HG03139 (cell line): ENCODE data around the gene VPS37B.
A peak's percentile ranks its signal among the peaks of the same experiment; 100 is the strongest.

Source experiments
- ATAC-seq: cut with Tn5 transposase; IDR thresholded peaks from one replicate; pipeline ENCODE4 v1.9.1; 2021; ENCODE audit not compliant: unreplicated experiment

The VPS37B gene

GRCh38 chr12:122842505-122843405, 53.2 kb downstream of the VPS37B start:
- no peak for ATAC-seq

GRCh38 chr12:122841544-122842321, 54.2 kb downstream of the VPS37B start:
- ATAC-seq = no peak

DNA sequence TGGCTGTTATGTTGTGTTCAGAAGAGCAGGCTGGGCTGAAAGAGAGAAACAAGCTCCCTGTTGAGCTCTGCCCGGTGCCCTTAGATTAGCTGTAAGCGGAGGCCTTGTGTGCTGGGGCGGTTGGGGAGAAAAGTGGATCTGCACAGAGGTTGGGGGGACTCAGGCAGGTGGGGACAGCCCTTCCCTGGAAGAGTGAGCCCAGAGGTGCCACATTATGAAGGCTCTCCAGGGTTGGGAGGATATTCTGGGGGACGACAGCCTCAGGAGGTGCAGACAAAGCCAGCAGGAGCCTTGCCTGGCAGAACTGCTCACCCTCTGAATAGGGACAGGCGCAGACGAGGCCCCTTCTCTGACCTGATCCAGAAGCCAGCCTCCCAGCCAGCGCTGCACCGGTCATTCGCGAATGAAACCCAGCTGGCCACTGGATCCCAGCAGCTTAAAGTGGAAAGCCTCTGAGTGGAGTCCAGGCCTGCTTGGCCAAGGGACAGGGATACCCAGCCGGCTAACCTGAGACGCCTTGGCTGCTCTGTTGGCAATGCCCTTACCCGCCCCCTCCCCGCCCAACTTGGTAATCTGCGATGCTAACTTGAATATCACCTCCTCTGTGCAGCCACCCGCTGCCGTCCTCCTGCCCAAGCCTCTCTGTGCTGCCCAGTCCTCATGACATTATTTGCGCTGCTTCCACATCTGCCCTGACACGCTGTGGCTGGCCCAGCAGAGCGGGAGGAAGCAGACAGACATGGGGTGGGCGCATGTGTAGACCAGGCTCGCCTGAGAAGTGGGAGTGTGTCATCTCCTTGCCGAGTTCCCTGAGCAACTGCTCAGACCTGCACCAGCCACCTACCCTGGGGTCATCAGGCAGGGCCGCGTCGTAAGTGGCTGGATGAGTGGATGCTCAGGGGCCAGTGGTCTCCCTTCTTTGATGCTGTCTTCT, 55.1 kb downstream of the VPS37B start:
- no peak for ATAC-seq

GRCh38 chr12:122839907-122840554, 55.9 kb downstream of the VPS37B start:
- ATAC-seq = no peak

DNA sequence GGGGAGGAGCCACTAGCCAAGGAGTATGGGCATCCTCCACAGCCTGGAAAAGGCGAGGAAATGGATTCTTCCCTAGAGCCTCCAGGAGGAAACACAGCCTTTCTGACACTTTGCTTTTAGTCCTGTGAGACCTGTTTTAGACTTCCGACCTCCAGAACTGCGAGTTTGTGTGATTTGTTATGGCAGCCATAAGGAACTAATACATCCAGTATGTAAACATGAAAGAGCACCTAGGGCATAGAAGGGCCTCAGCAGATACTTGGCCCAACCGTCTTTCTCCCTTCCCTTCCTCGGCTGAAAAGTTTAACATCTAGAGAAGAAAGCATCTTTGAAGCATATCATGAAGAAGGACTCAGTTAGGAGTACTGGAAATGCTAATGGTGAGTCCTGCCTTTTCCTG, 57.1 kb downstream of the VPS37B start:
- no peak for ATAC-seq

DNA sequence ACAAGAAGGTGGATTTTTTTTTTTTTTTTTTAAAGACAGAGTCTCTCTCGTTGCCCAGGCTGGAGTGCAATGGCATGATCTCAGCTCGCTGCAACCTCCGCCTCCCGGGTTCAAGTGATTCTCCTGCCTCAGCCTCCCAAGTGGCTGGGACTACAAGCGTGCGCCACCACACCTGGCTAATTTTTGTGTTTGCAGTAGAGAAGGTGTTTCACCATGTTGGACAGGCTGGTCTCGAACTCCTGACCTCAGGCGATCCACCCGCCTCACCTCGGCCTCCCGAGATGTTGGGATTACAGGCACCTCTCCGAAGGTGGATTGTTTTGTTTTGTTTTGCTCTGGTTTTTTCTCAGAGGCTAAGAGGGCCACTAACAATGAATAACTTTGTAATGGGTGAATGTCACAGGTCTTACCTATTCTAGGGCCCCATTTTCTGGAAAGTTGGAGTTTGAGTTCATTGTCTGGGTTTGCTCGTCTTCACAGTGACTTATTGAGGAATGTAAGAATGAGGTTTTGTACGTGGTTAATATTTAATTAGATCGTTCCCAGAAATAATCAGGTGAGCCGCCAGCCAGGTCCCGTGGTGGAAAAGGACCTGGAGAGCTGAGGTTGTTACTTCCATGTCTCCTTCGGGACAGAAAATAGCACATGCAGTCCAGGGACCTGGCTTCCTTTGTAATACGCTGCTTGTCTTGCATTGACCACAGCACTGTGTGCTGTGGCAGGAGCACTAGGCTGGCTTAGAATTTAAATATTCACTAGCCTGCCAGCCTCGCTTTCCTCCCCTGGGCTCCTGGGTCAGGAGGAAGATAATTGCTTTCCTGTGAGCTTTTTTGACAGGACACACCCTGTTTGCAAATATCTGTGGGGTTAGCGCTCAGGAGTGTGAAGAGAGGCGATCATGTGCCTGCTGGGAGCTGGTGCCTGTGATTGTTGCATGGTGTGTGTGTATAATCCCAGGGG, 58.3 kb downstream of the VPS37B start:
- ATAC-seq = no peak

DNA sequence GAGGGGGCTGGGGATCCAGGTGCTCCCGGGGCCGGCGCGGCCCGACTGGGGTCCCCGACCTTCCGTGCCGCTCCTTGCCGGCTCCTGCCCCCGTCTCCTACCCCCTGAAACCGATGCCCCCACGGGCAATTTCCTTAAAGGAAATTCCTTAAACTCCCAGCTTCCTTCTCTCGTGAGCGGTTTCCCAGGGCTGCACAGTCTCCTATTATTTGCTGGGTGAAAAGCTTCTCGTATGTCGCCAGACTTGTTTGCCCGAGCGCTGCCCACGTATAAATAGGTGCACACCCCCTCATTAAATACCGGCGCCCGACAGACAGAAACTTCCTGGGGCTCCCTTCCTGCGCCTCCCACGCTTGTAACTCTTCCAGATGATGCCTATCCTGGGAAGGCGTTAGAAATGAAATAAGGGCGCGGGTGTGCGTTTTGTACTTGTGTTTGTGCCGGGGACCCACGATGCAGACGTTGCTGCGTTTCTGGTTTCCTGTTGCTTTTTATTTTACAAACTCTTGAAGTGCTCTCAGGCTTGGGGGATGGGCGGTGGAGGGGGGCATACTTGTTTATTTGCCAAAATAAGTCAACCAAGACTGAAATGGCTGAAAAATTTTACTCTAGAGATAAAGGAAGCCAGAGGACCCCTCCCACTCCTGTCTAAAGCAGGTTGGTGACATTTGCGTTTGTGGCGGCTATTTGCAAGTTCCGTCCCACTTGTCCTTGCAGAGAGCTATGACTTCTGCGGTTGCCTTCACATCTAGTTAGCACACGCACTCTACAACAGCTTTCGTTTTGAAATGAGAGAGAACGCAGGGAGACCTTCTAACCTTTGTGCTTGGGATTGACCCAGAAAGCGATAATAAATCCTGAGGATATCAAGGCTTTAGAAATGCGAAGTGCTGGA, 59.6 kb downstream of the VPS37B start:
- peak; percentile 39 for ATAC-seq

GRCh38 chr12:122835750-122836026, 60.2 kb downstream of the VPS37B start:
- no peak for ATAC-seq

DNA sequence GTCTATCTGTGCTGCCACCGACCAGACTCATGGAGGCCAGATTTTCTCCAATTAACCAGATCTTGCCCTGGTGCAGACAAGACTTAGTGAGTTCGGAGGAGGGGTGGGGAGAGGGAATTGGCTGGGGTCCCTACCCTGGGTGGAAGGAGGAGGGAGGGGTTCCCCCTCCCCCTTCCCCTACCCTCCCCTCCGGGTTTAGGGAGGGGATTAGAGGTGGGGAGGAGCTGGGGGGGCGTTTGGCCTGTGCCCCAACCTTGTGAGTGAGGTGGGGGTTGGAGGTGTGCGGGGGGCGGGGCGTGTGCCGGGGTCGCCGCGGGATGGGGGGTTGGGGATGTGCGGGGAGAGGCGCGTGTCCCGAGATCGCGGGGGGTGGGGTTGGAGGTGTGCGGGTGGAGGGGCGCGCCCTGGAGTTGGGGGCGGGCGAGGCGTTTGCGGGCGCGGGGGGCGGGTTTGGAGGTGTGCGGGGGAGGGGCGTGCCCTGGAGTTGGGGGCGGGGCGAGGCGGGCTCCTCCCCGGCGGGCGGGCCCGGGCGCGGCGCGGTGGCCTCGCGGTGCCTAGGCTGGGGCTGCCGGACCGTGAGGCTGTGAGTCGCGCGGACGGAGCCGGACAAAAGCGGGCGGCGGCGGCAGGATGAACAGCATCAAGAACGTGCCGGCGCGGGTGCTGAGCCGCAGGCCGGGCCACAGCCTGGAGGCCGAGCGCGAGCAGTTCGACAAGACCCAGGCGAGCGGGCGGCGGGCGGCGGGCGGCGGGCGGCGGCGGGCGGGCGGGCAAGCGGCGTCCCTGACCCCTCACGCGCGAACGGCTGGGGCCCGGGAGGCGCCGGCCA, 60.8 kb downstream of the VPS37B start, which contains the start of gene HIP1R:
TSS of gene HIP1R (plus strand) at position 537 of the 829 bp plus-strand sequence. CDS start at position 631, 94 bp downstream.
- no peak for ATAC-seq

DNA sequence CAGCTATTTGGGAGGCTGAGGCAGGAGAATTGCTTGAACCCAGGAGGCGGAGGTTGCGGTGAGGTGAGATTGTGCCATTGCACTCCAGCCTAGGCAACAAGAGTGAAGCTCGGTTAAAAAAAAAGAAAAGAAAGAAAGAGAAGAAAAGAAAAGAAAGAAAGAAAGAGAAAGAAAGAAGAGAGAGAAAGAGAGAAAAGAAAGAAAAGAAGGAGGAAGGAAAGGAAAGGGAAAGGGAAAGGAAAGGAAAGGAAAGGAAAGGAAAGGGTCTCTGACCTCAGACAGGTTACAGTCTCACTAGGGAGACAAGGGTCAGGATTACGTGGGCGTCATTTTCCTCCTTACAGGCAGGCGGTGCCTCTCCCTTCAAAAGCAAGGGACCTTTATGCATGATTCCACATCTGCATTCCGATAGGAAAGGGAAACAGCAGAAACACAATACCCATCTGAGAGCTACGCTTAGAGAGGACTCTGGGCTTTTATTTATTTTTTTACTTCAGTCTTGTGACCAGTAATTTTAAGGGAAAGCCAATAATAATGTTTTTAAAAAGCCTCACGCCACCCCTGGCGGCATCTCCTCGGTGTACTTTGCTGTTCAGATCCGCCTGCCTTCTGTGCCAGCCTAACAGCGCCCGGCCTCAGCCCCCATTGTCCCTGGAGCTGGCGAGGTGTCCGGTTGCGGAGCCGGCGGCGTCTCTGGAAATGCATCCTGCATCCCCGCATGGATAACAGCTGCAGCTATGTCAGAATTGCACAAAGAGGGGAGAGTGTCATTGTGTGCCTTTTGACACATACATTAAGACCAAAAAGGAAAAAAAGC, 61.6 kb downstream of the VPS37B start:
- ATAC-seq = no peak

DNA sequence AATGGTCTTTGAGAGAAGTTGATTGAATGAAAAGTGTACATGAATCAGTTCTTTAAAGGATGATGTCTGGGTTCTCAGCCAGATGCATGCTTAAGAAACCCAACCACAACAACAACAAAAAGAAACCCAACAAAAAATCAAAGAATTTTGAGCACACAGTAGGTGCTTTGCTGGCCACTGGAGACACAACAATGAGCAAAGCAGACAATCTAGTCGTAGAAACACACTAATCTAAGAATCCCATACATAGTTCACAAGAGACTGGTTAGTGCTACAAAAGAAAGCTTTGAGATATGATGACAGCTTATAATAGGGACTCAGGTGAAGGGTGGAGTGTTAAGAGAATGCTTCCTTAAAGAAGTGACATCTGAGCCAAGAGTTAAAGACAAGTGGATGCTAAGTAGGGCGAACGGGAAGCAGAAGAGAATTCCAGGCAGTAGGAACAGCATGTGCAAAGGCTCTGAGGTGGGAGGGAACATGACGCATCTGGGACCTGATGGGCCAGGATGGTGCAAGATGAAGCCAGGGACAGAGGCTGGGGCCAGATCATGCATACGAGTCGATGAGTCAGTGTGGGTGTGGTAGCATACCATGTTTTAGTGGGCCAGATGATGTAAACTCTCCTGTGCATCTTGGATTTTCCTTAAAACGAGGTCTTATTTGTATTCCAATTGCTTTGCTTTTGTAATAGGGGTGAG, 65.3 kb downstream of the VPS37B start:
- ATAC-seq = no peak

DNA sequence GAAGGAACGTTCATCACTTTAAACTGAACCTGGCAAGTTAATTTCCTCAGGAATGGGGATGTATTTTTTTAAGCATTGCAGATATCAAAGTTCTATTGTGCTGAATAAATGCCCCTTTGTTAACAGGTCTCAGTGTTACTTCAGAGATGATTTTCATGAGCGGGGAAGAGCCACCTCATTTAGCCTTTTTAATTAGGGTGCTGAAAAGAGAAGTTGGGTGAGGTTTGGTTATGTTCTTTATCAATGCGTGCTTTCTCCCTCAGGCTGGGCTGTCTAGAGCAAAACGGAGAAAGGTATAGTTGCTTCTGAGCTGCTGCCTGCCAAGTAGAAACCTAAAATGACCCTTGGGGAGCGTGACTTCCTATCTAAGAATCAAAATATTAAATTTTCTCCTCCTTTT, 68.7 kb downstream of the VPS37B start:
- no peak for ATAC-seq

GRCh38 chr12:122825773-122826724, 69.9 kb downstream of the VPS37B start:
- no peak for ATAC-seq

DNA sequence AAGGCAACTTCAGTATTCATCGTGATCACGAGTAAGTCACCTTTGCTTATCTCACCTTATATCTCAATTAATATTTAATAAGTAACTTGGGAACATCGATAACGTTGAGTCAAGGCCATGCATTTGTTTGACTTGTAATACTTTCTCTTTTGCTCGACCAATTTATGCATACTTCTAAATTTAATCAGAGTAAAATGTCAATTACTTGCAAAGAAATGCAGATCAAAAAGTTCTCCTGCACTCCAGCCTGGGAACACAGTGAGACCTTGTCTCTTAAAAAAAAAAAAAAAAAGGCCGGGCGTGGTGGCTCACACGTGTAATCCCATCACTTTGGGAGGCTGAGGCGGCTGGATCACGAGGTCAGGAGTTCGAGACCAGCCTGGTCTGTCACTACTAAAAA, 72.5 kb downstream of the VPS37B start:
- ATAC-seq = no peak

- ATAC-seq = no peak
These were observed 75.1 kb downstream of the VPS37B start for GRCh38 chr12:122820838-122821271.
